SW480 (cell line): Measurements from ENCODE around the gene PTPN7.
A peak's percentile ranks its signal among the peaks of the same experiment; 100 is the strongest.

Experiments used
- DNase-seq: peaks from one replicate; pipeline ENCODE4 v3.0.0-alpha.2; 2016; ENCODE audit warnings: low spot score

Gene PTPN7

DNA sequence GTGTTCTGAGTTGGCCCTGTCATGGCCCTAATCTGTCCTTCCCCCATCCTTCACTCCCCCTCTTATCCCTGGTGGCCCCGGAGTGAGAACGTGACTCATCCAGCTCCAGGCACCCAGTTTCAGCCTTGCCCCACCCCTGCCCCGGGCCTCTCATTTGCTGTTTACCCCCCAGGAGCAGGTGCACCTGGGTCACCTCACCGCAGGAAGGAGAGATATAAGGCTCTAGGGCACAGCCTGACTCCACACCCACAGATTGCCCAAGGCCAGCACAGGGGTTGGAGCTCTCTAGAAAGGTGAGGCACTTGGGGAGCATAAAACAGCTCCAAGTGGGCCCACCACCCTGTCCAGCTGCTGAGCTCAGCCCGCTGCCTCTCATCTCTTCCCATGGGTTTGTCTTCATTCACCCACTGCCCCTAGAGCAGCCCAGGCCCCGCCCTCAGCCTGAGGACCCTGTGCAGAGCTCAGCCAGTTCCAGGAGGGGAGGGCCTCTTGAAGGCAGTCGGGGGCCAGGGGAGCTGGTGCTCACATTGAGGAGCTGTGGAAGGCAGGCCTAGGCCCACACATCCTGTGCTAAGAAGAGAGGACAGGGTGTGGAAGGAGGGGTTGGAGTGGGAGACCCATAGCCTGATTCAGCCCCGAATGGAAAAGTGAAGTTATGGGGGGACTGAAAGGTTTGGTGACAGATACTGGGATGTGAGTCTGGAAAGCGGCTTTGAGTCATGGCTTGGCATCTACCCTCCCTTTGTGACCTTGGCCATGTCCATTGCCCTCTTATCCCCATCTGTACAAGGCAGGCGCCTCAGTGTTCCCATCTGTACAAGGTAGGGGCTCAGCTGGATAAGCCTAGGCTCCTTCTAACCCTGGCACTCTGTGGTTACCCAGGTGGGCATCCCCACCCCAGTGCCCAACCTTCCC is 53.8 kb downstream of the PTPN7 start:
- DNase-seq: peak; percentile 95

GRCh38 chr1:202105571-202106339 is 54.6 kb downstream of the PTPN7 start:
- DNase-seq: peak; percentile 92

DNA sequence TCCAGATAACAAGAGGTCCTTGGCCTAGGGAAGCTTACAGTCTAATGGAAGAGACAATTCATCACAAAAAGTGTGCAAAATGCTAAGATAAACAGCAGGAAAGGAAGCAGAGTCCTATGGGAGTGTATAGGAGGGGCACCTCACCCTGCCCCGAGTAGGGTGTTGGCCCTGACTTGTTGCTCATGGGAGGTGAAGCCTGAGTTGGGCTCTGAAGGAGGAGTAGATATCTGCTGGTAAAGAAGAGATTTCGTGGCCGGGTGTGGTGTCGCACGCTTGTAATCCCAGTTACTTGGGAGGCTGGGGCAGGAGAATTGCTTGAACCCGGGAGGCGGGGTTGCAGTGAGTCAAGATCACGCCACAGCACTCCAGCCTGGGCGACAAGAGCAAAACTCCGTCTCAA is 56.3 kb downstream of the PTPN7 start:
- DNase-seq: no peak

- DNase-seq: no peak
Measured at GRCh38 chr1:202101184-202101583, 59.2 kb downstream of the PTPN7 start.
